ENCODE data around the gene KCTD13. TPM values are rescaled to one million over a fixed set of nuclear protein-coding genes. Genes with fewer than 3 reads are reported as not detected.

The KCTD13 gene
- total and polyA plus RNA-seq, 2 donors from 2014 or later, result 9.9 to 25.8 TPM

DNA sequence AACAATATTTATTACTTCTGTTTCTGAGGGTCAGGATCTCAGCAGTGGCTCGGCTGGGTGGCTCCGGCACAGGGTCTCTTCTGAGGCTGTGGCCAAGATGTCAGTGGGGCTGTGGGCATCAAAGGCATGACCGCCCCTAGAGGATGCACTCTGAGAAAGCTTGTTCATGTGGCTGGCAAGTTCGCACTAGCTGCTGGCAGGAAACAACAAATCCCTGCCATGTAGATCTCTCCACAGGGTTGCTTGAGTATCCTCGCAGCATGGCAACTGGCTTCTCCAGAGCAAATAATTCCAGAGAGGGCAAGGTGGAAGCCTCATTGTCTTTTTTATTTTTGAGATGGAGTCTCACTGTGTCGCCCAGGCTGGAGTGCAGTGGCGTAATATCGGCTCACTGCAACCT is 12.5 kb downstream of the KCTD13 start:
- Histone ChIP-seq H3K36me3 (ENCODE audit: control insufficient read depth in 2 of 3, insufficient read depth in 3 of 3, low read length in 3 of 3) (no peaks in the 10 kb centered on the region), H3K9me3 (ENCODE audit: control insufficient read depth in 2 of 3, insufficient read depth in 1 of 3, low read length in 3 of 3) (no peaks in the 10 kb centered on the region), H3K27ac (ENCODE audit: low read depth in 2 of 2, low read length in 2 of 2) (no peak overlapping the region), H3K9ac (ENCODE audit: low read length in 3 of 3) (no peak overlapping the region), H3K4me1 (ENCODE audit: control insufficient read depth in 2 of 3, insufficient read depth in 2 of 3, low read depth in 1 of 3, low read length in 3 of 3) (no peaks in the 10 kb centered on the region), H3K4me3 (ENCODE audit: low read length in 3 of 3) (no peak overlapping the region), H3K27me3 (ENCODE audit: control insufficient read depth, insufficient read depth, low read length) (no peaks in the 10 kb centered on the region)
- TF ChIP-seq, protein P1, sequence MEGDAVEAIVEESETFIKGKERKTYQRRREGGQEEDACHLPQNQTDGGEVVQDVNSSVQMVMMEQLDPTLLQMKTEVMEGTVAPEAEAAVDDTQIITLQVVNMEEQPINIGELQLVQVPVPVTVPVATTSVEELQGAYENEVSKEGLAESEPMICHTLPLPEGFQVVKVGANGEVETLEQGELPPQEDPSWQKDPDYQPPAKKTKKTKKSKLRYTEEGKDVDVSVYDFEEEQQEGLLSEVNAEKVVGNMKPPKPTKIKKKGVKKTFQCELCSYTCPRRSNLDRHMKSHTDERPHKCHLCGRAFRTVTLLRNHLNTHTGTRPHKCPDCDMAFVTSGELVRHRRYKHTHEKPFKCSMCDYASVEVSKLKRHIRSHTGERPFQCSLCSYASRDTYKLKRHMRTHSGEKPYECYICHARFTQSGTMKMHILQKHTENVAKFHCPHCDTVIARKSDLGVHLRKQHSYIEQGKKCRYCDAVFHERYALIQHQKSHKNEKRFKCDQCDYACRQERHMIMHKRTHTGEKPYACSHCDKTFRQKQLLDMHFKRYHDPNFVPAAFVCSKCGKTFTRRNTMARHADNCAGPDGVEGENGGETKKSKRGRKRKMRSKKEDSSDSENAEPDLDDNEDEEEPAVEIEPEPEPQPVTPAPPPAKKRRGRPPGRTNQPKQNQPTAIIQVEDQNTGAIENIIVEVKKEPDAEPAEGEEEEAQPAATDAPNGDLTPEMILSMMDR (IDR thresholded peaks at IDR 0.05; ENCODE audit: borderline replicate concordance, extremely low read depth, insufficient read depth), result no peak
- no peak for FAIRE-seq
- intact Hi-C loops (cut with DNase I), result no loop called here
- no peak for DNase-seq

DNA sequence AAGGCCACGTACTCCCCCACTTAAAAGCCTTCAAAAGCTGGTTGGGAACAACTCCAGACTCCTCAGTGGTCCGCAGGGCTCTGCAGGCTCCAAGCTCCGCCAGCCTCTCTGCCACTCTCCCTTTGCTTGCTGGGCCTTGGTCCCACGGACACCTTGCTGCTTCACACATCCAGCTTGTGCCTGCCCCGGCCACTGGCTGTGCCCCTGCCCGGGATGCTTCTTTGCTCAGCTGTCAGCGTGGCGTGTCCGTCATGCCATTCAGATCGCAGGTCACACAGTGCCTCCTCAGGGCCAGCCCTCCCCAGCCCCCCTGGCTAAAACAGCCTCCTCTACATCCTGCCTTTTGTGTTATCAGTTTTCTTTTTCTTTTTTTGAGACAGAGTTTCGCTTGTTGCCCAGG is 13.9 kb downstream of the KCTD13 start:
- Histone ChIP-seq H3K27ac (ENCODE audit: low read depth in 2 of 2, low read length in 2 of 2) (no peak overlapping the region), H3K9me3 (ENCODE audit: control insufficient read depth in 2 of 3, insufficient read depth in 1 of 3, low read length in 3 of 3) (no peaks in the 10 kb centered on the region), H3K27me3 (ENCODE audit: control insufficient read depth, insufficient read depth, low read length) (no peaks in the 10 kb centered on the region), H3K4me1 (ENCODE audit: control insufficient read depth in 2 of 3, insufficient read depth in 2 of 3, low read depth in 1 of 3, low read length in 3 of 3) (no peaks in the 10 kb centered on the region), H3K36me3 (ENCODE audit: control insufficient read depth in 2 of 3, insufficient read depth in 3 of 3, low read length in 3 of 3) (no peaks in the 10 kb centered on the region), H3K9ac (ENCODE audit: low read length in 3 of 3) (no peak overlapping the region), H3K4me3 (ENCODE audit: low read length in 3 of 3) (no peak overlapping the region)
- FAIRE-seq (no peak), DNase-seq (peak in 1 of 5 donors; percentile 17)
- intact Hi-C loops (cut with DNase I), result no loop called here
- TF ChIP-seq, protein P1 (IDR thresholded peaks at IDR 0.05; ENCODE audit: borderline replicate concordance, extremely low read depth, insufficient read depth), result no peak

DNA sequence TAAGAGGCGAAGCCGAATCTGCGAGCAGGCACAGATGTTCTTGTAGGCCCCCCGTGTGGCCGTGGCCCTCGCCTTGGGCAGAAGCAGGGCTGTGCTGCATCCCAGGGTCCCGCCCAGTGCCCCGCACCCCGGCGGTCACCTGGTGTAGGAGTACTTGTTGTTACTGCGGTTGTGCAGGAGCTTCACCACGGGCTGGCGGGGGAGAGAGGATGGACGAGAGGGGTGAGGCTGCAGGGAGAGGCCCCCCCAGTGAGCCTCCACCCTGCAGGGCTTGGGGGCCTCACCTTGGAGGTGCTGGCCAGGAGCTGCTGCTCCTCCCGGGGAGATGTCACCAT is 14.4 kb downstream of the KCTD13 start:
- FAIRE-seq, result no peak
- TF ChIP-seq, protein P1 (IDR thresholded peaks at IDR 0.05; ENCODE audit: borderline replicate concordance, extremely low read depth, insufficient read depth), result no peak
- H3K4me1 ChIP-seq (ENCODE audit: control insufficient read depth in 2 of 3, insufficient read depth in 2 of 3, low read depth in 1 of 3, low read length in 3 of 3), result no peaks in the 10 kb centered on the region
- no peak for DNase-seq
- no peak overlapping the region for H3K27ac ChIP-seq (ENCODE audit: low read depth in 2 of 2, low read length in 2 of 2)
- H3K9me3 ChIP-seq (ENCODE audit: control insufficient read depth in 2 of 3, insufficient read depth in 1 of 3, low read length in 3 of 3), result no peaks in the 10 kb centered on the region
- H3K27me3 ChIP-seq (ENCODE audit: control insufficient read depth, insufficient read depth, low read length), result no peaks in the 10 kb centered on the region
- H3K9ac ChIP-seq (ENCODE audit: low read length in 3 of 3), result no peak overlapping the region
- no peaks in the 10 kb centered on the region for H3K36me3 ChIP-seq (ENCODE audit: control insufficient read depth in 2 of 3, insufficient read depth in 3 of 3, low read length in 3 of 3)
- intact Hi-C loops (cut with DNase I), result no loop called here
- no peak overlapping the region for H3K4me3 ChIP-seq (ENCODE audit: low read length in 3 of 3)
